EL (cell line): ENCODE data around the gene ZNF91.
"Not testable (repeated sequence)": the region's sequence is repeated elsewhere in the genome, so short reads cannot be mapped to it uniquely, and the experiment has no call there.

Source experiments
- DNase-seq: peaks from one replicate; pipeline ENCODE4 v3.0.0-alpha.2; 2016

ZNF91 gene

GRCh38 chr19:23395041-23395721 lies at the start of gene ZNF91:
ZNF91 (minus strand) TSS chr19:23395471; CDS start chr19:23395354, 117 bp downstream.
- peak; percentile 98 for DNase-seq

- no peak for DNase-seq
Measured at GRCh38 chr19:23440791-23441190, 45.5 kb upstream of the ZNF91 start.

- DNase-seq: no peak
Measured at GRCh38 chr19:23440207-23440606, 44.9 kb upstream of the ZNF91 start.

- DNase-seq: no peak
Measured at GRCh38 chr19:23439623-23440022, 44.4 kb upstream of the ZNF91 start.

GRCh38 chr19:23437901-23438300 lies 42.6 kb upstream of the ZNF91 start:
- DNase-seq: no peak

- DNase-seq: no peak
Measured at GRCh38 chr19:23436944-23437343, 41.7 kb upstream of the ZNF91 start.

- DNase-seq: no peak
Measured at GRCh38 chr19:23436318-23436717, 41.0 kb upstream of the ZNF91 start.

- DNase-seq: no peak
Measured at GRCh38 chr19:23420824-23421223, 25.6 kb upstream of the ZNF91 start.

- not testable (repeated sequence) for DNase-seq
Measured at GRCh38 chr19:23419261-23419660, 24.0 kb upstream of the ZNF91 start.

- peak; percentile 74 for DNase-seq
Measured at GRCh38 chr19:23415561-23416191, 20.4 kb upstream of the ZNF91 start.

- peak; percentile 11 for DNase-seq
Measured at GRCh38 chr19:23415034-23415433, 19.8 kb upstream of the ZNF91 start.

- DNase-seq: no peak
Measured at GRCh38 chr19:23410155-23410554, 14.9 kb upstream of the ZNF91 start.

- DNase-seq: no peak
Measured at GRCh38 chr19:23409392-23410048, 14.2 kb upstream of the ZNF91 start.

- DNase-seq: no peak
Measured at GRCh38 chr19:23407616-23408133, 12.4 kb upstream of the ZNF91 start.

GRCh38 chr19:23406721-23407120 lies 11.4 kb upstream of the ZNF91 start:
- DNase-seq: no peak

- no peak for DNase-seq
Measured at GRCh38 chr19:23406091-23406490, 10.8 kb upstream of the ZNF91 start.

- DNase-seq: no peak
Measured at GRCh38 chr19:23404676-23405075, 9.4 kb upstream of the ZNF91 start.

GRCh38 chr19:23403581-23404324 lies 8.5 kb upstream of the ZNF91 start:
- no peak for DNase-seq

GRCh38 chr19:23403052-23403451 lies 7.8 kb upstream of the ZNF91 start:
- no peak for DNase-seq

GRCh38 chr19:23402388-23402787 lies 7.1 kb upstream of the ZNF91 start:
- DNase-seq: no peak

GRCh38 chr19:23401086-23401610 lies 5.9 kb upstream of the ZNF91 start:
- no peak for DNase-seq

GRCh38 chr19:23399443-23399842 lies 4.2 kb upstream of the ZNF91 start:
- no peak for DNase-seq

- not testable (repeated sequence) for DNase-seq
Measured at GRCh38 chr19:23395722-23396117, 449 bp upstream of the ZNF91 start.
